GM12892 (cell line): ENCODE measurements around the gene GRAMD1A.

ENCODE experiments used
- POLR2A ChIP-seq: IDR thresholded peaks from 2 replicates; pipeline ENCODE4 v1.6.1; 2011; ENCODE audit warnings: low read depth, low read length, control low read depth
- TAF1 ChIP-seq: IDR thresholded peaks from 2 replicates; pipeline ENCODE4 v1.6.1; 2011; ENCODE audit warnings: low read depth, mild to moderate bottlenecking, control low read depth, low read length, borderline replicate concordance

GRCh38 chr19:35069696-35070095 lies 69.6 kb downstream of the GRAMD1A start:
- TF ChIP-seq POLR2A (no peak), TAF1 (no peak)
